GM12892 (cell line): Measurements from ENCODE around the gene COL23A1.

Experiments used
- POLR2A ChIP-seq: IDR thresholded peaks from 2 replicates; pipeline ENCODE4 v1.6.1; 2011; ENCODE audit warnings: low read depth, low read length, control low read depth
- TAF1 ChIP-seq: IDR thresholded peaks from 2 replicates; pipeline ENCODE4 v1.6.1; 2011; ENCODE audit warnings: low read depth, mild to moderate bottlenecking, control low read depth, low read length, borderline replicate concordance

DNA sequence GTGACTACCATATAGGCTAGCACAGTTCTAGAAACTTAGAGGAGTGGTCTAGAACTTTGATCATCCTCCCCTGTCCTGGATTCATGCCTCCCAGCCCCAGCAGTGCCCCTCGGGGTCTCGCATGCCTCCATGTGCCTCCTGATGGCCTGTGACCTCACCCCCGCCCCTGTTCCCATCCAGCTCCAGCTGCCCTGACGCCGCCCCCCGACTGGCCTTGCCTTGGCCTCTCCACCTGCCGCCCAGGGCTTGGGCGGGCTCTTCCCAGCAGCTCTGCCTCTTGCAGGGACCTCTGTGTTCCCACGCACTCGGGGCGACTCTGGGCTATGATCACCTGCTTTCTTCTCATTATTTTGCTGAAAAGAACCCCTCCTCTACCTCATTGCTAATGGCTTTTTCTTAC is 242.2 kb downstream of the COL23A1 start:
- no peak for TF ChIP-seq POLR2A
- TF ChIP-seq TAF1 = no peak
